ENCODE measurements around the gene HIVEP3. TPM values are rescaled to one million over a fixed set of nuclear protein-coding genes. Genes with fewer than 3 reads are reported as not detected.

HIVEP3 gene
- total RNA-seq, 5 donors from 2014 or later (not counting 1 experiment from before 2014, with no cell fraction given) = 7.0 to 15.3 (median 8.8) TPM

DNA sequence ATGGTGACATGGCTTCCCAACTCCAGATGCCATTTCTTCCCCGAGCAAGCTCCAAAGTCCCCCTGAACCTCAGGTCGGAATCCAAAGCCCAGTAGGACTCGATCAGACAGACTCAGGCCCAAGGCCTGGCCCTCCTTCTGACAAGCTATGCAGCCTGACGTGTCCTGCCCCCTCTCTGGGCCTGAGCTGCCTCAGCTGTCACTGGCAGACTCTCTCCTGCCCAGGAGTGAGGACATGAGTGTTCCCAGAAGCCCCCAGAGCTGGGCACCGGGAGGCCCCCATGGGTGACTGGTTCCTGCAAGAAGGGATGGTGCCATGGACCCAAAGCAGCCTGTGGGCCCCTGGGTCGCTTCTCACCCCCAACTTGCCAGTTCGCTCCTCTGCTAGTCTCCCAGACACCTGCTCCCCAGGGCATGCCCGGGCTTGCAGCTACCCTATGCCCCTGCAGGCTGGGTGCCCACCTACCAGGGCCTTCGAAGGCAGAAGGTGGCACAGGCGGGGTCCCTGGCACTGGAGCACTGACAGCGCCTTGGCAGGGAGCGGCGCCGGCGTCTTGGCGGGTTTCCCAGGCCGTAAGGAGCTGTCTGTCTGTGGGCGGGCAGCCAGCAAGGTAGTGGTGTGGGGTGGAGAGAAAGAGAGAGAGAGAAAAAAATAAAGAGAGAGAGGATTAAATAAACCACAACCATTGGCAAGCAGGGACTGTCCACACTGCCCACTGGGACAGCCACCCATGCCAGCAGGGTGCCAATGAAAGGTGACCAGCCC lies 436.5 kb downstream of the HIVEP3 start:
- Mint-ChIP-seq H3K27me3 (peaks cover 10 to 16% of the 10 kb centered on the region in 2 donors), H3K9me3 (no peaks in the 10 kb centered on the region), H3K4me1 (peaks cover 0 to 5% (median 4%) of the 10 kb centered on the region in 3 donors), H3K27ac (no peak overlapping the region), H3K36me3 (no peaks in the 10 kb centered on the region), H3K4me3 (no peak overlapping the region)
- ChIA-PET POLR2A (no interaction called here), CTCF (interaction anchor here in 1 of 2 donors (0.6 kb wide), 1 partner anchor 1038 kb away, joined by 3 read pairs; no protein-coding TSS in a partner anchor)
- H3K4me3 ChIP-seq (ENCODE audit: control insufficient read depth in 1 of 2, extremely low read depth in 1 of 2, low read length in 1 of 2) = no peak overlapping the region
- H3K36me3 ChIP-seq (ENCODE audit: control insufficient read depth in 2 of 2, extremely low read depth in 1 of 2, insufficient read depth in 1 of 2, low read length in 1 of 2) = no peaks in the 10 kb centered on the region
- 62% methylated on average over 7 of the region's 18 CpGs for WGBS (ENCODE audit: insufficient coverage)
- peaks cover 0 to 3% of the 10 kb centered on the region in 2 experiments for H3K4me1 ChIP-seq (ENCODE audit: control insufficient read depth in 1 of 2, extremely low read depth in 1 of 2, insufficient read depth in 2 of 2, low read length in 2 of 2)
- no peak overlapping the region for H3K27ac ChIP-seq (ENCODE audit: low read length)
- no peak for ATAC-seq (replicated peaks in 1 of 4)
- no peaks in the 10 kb centered on the region for H3K9me3 ChIP-seq
- H3K27me3 ChIP-seq (replicated peaks in 1 of 2; ENCODE audit: control insufficient read depth in 2 of 2, extremely low read depth in 1 of 2, insufficient read depth in 2 of 2, low read length in 1 of 2) = peaks cover 0 to 44% of the 10 kb centered on the region in 2 experiments
- DNase-seq = no peak

DNA sequence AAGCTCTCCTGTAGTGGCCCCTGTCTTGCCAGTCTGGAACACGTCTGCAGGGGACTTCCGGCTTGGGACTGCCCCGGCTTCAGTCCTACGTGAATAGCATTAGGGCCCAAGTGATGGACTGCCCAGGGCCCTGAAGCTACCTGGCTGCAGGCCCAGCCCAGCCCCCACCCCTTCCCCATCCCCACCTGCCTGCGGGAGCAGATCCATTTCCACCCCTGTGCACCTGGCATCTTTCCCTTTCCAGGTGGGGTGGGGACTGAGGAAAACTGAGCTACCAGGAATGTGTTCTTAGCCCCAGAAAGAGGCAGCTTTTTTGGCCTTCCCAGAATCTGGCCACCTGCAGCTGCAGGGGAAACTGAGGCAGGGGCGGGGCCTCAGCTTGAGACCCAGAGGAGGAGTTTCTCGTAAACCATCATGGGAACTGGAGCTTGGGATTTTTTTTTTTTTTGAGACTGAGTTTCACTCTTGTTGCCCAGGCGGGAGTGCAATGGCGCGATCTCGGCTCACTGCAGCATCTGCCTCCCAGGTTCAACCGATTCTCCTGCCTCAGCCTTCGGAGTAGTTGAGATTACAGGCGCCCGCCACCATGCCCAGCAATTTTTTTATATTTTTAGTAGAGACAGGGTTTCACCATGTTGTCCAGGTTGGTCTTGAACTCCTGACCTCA lies 437.5 kb downstream of the HIVEP3 start:
- H3K9me3 ChIP-seq = no peaks in the 10 kb centered on the region
- Mint-ChIP-seq H3K27ac (no peak overlapping the region), H3K36me3 (no peaks in the 10 kb centered on the region), H3K4me3 (no peak overlapping the region), H3K27me3 (peaks cover 5 to 11% of the 10 kb centered on the region in 2 donors), H3K4me1 (peaks cover 0 to under 1% (median 0%) of the 10 kb centered on the region in 3 donors), H3K9me3 (no peaks in the 10 kb centered on the region)
- 89% methylated on average over 9 of the region's 15 CpGs for WGBS (ENCODE audit: insufficient coverage)
- ChIA-PET CTCF (no interaction called here), POLR2A (no interaction called here)
- peaks cover 0 to 42% of the 10 kb centered on the region in 2 experiments for H3K27me3 ChIP-seq (replicated peaks in 1 of 2; ENCODE audit: control insufficient read depth in 2 of 2, extremely low read depth in 1 of 2, insufficient read depth in 2 of 2, low read length in 1 of 2)
- H3K4me1 ChIP-seq (ENCODE audit: control insufficient read depth in 1 of 2, extremely low read depth in 1 of 2, insufficient read depth in 2 of 2, low read length in 2 of 2) = no peaks in the 10 kb centered on the region
- ATAC-seq (replicated peaks in 1 of 4) = no peak
- no peak overlapping the region for H3K27ac ChIP-seq (ENCODE audit: low read length)
- H3K4me3 ChIP-seq (ENCODE audit: control insufficient read depth in 1 of 2, extremely low read depth in 1 of 2, low read length in 1 of 2) = no peak overlapping the region
- no peaks in the 10 kb centered on the region for H3K36me3 ChIP-seq (ENCODE audit: control insufficient read depth in 2 of 2, extremely low read depth in 1 of 2, insufficient read depth in 1 of 2, low read length in 1 of 2)
- DNase-seq = no peak

DNA sequence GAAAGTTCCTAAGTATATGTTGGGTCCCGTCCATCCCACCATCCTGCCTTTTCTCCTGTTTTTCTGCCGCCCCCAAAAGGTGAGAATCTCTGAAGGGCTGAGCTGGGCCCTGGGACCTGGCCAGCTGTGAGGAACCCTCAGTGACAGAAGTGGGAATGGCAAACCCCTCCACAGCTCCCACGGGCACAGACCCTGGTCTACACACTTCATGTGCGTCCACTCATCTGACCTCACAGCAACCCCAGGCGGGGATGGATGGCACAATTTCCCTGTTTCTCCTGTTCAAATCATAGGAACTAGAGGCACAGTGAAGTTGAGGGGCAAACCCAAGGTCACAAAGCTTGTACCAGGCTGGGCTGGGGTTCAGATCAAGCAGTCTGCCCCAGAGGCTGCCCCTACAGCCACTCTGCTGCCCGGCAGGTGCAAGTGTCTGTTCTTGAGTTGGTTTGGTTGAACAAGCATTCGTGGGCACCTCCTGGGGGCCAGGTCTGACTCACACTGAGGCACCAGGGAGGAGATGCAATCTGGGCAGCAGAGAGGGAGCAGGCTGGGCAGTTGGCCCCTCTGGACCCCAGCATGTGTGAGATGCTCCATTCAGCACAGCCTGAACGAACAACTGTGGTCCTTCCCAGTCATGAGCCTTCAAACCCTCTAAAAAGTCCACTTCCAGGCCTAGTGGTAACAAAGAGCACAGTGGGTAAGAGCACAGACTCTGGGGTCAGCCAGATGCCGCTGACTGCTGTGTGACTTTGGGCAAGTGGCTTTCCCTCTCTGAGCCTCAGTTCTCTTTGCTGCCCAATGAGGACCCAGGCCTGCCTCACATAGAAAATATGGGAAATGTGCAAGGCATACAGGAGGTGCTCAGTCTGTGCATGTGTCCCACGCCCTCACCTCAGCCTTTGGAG lies 438.3 kb downstream of the HIVEP3 start:
- no peak for ATAC-seq (replicated peaks in 1 of 4)
- 83% methylated on average over 8 of the region's 10 CpGs for WGBS (ENCODE audit: insufficient coverage)
- no peak for DNase-seq
- no peaks in the 10 kb centered on the region for H3K4me1 ChIP-seq (ENCODE audit: control insufficient read depth in 1 of 2, extremely low read depth in 1 of 2, insufficient read depth in 2 of 2, low read length in 2 of 2)
- CTCF ChIA-PET = interaction anchor here in 1 of 2 donors (0.5 kb wide), 1 partner anchor 992 kb away, joined by 5 read pairs; no protein-coding TSS in a partner anchor
- no peak overlapping the region for H3K4me3 ChIP-seq (ENCODE audit: control insufficient read depth in 1 of 2, extremely low read depth in 1 of 2, low read length in 1 of 2)
- Mint-ChIP-seq H3K36me3 (no peaks in the 10 kb centered on the region), H3K27ac (no peak overlapping the region), H3K9me3 (no peaks in the 10 kb centered on the region), H3K4me1 (no peaks in the 10 kb centered on the region), H3K27me3 (peaks cover 0 to 6% of the 10 kb centered on the region in 2 donors), H3K4me3 (no peak overlapping the region)
- H3K27me3 ChIP-seq (replicated peaks in 1 of 2; ENCODE audit: control insufficient read depth in 2 of 2, extremely low read depth in 1 of 2, insufficient read depth in 2 of 2, low read length in 1 of 2) = peaks cover 0 to 35% of the 10 kb centered on the region in 2 experiments
- no peaks in the 10 kb centered on the region for H3K36me3 ChIP-seq (ENCODE audit: control insufficient read depth in 2 of 2, extremely low read depth in 1 of 2, insufficient read depth in 1 of 2, low read length in 1 of 2)
- H3K9me3 ChIP-seq = no peaks in the 10 kb centered on the region
- H3K27ac ChIP-seq (ENCODE audit: low read length) = no peak overlapping the region
- POLR2A ChIA-PET = no interaction called here

DNA sequence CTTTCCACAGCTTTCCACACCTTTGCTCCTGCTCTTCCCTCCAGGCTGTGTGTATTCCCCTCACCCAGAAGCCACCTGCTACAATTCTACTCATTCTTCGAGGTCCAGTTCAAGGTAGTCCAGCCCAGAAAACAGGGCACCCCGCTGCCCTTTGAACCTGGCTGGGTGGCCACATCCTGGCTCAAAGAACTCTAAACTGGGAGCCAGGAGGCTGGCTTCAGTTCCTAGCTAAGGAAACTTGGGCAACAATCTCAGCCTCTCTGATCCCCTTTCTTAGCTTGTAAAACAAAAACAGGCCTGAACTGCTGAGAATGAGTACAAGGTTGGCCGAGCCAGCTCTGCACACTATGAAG lies 438.9 kb downstream of the HIVEP3 start:
- Histone ChIP-seq H3K4me3 (ENCODE audit: control insufficient read depth in 1 of 2, extremely low read depth in 1 of 2, low read length in 1 of 2) (no peak overlapping the region), H3K36me3 (ENCODE audit: control insufficient read depth in 2 of 2, extremely low read depth in 1 of 2, insufficient read depth in 1 of 2, low read length in 1 of 2) (no peaks in the 10 kb centered on the region), H3K27ac (ENCODE audit: low read length) (no peak overlapping the region), H3K27me3 (replicated peaks in 1 of 2; ENCODE audit: control insufficient read depth in 2 of 2, extremely low read depth in 1 of 2, insufficient read depth in 2 of 2, low read length in 1 of 2) (peaks cover 0 to 32% of the 10 kb centered on the region in 2 experiments), H3K4me1 (ENCODE audit: control insufficient read depth in 1 of 2, extremely low read depth in 1 of 2, insufficient read depth in 2 of 2, low read length in 2 of 2) (no peaks in the 10 kb centered on the region), H3K9me3 (no peaks in the 10 kb centered on the region)
- ChIA-PET CTCF (no interaction called here), POLR2A (no interaction called here)
- WGBS (ENCODE audit: insufficient coverage) = 79% methylated on average over 2 of the region's 3 CpGs
- no peaks in the 10 kb centered on the region for H3K9me3 Mint-ChIP-seq
- ATAC-seq (replicated peaks in 1 of 4) (no peak), DNase-seq (no peak)
- no peak overlapping the region for H3K4me3 Mint-ChIP-seq
- peaks cover 0 to 6% of the 10 kb centered on the region in 2 donors for H3K27me3 Mint-ChIP-seq
- H3K4me1 Mint-ChIP-seq = no peaks in the 10 kb centered on the region
- no peaks in the 10 kb centered on the region for H3K36me3 Mint-ChIP-seq
- H3K27ac Mint-ChIP-seq = no peak overlapping the region

DNA sequence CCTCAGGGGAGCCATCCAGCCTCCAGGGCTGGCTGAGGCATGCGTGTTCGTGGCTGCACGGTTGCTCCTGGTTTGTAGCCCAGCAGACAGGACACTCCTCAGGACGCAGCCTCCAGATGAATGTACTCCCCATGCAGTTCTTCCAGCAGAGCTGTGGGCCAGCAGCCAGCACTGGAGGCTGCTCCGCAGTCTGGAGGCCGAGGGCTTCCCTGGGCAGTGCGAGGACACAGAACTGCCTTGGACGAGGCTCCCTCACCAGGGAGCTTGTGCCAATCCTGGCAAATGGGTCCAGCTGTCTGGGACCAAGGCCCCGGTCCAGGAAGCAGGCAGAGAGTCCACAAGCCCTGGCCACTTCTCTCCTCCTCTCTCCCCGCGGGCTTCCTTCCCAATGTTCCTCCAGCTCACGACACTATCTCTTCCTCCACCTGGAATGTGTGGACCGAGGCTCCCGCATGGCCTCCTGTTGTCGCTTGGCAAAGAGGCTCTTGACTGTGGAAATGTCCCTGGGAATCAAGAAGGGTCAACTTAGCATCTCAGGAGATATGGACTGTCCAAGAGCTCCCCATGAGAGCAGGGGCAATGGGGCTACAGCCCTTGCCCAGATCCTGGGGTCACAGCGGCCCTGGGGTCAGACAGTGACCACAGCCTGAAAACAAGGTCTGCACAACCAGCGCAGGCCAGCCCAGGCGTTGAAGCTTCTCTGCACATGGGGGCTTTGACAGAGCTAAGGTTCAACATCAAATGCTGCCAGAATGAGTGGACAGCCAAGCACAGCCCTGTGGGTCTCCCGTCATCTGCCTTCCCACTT lies 439.5 kb downstream of the HIVEP3 start:
- H3K27ac ChIP-seq (ENCODE audit: low read length) = no peak overlapping the region
- no peak overlapping the region for H3K4me3 ChIP-seq (ENCODE audit: control insufficient read depth in 1 of 2, extremely low read depth in 1 of 2, low read length in 1 of 2)
- no peak for DNase-seq
- 83% methylated on average over 17 of the region's 19 CpGs for WGBS (ENCODE audit: insufficient coverage)
- Mint-ChIP-seq H3K4me3 (no peak overlapping the region), H3K27ac (no peak overlapping the region), H3K4me1 (no peaks in the 10 kb centered on the region), H3K27me3 (peaks cover 0 to 6% of the 10 kb centered on the region in 2 donors), H3K9me3 (no peaks in the 10 kb centered on the region), H3K36me3 (no peaks in the 10 kb centered on the region)
- no peaks in the 10 kb centered on the region for H3K9me3 ChIP-seq
- POLR2A ChIA-PET = interaction anchor here in 1 of 2 donors (0.5 kb wide), 1 partner anchor 29 kb away, joined by 4 read pairs; no protein-coding TSS in a partner anchor
- H3K36me3 ChIP-seq (ENCODE audit: control insufficient read depth in 2 of 2, extremely low read depth in 1 of 2, insufficient read depth in 1 of 2, low read length in 1 of 2) = no peaks in the 10 kb centered on the region
- ATAC-seq (replicated peaks in 1 of 4) = no peak
- CTCF ChIA-PET = no interaction called here
- H3K27me3 ChIP-seq (replicated peaks in 1 of 2; ENCODE audit: control insufficient read depth in 2 of 2, extremely low read depth in 1 of 2, insufficient read depth in 2 of 2, low read length in 1 of 2) = peaks cover 0 to 29% of the 10 kb centered on the region in 2 experiments
- H3K4me1 ChIP-seq (ENCODE audit: control insufficient read depth in 1 of 2, extremely low read depth in 1 of 2, insufficient read depth in 2 of 2, low read length in 2 of 2) = no peaks in the 10 kb centered on the region

Measured in T-cell (primary cell).